ENCODE data around the gene FARP2. TPM values are rescaled to one million over a fixed set of nuclear protein-coding genes. Genes with fewer than 3 reads are reported as not detected.

The FARP2 gene
- total and polyA plus RNA-seq, 2 of the 13 experiments (the other 11 are each of a cell fraction or from before 2014, with no cell fraction given): 28.0 to 45.4 TPM

DNA sequence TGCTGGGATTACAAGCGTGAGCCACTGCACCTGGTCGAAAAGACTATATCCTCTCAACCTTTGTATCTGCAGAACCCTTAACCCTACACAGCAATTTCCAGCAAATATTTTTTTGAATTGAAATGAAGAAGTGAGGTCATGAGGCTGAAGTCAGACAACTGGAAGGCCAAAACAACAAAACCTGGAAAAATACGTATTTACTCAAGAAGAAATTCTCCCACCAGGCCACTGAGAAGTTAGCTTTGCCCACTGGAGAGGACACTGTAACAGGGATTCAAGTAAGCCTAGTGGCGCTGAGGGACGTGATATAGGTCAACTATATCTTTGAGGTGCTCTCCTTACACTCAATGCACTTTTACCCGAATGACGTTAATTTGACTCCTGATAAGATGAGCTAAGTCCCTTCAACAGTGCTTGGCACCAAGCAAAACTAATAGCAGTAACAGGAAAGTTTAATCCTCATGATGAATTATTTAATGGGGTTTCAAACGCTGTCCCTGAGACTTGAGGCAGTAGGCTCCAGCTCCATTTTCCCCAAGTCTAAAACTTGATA, 42.5 kb upstream of the FARP2 start:
- Histone ChIP-seq H3K4me3 (replicated peaks in 1 of 3; ENCODE audit: insufficient read depth in 1 of 3, low read depth in 2 of 3, low read length in 3 of 3) (peak overlapping the region; percentile 3 to 89 (median 81); a peak in 5 of 6 replicates), H3K4me2 (ENCODE audit: low read depth, low read length) (peak overlapping the region; percentile 96), H4K20me1 (ENCODE audit: insufficient read depth, low read length) (peaks cover 51% of the 10 kb centered on the region), H3K36me3 (replicated peaks in 1 of 2; ENCODE audit: control insufficient read depth in 1 of 2, insufficient read depth in 2 of 2, low read length in 2 of 2) (peaks cover 0 to 5% of the 10 kb centered on the region in 2 experiments; a peak in 3 of 5 replicates), H3K27me3 (ENCODE audit: control insufficient read depth in 1 of 2, insufficient read depth in 2 of 2, low read length in 2 of 2) (no peaks in the 10 kb centered on the region; a peak in 1 of 5 replicates), H3K27ac (ENCODE audit: extremely low read length, insufficient read depth, low read length) (peak overlapping the region; percentile 97), H3K9me3 (ENCODE audit: low read length) (no peaks in the 10 kb centered on the region), H3K79me2 (ENCODE audit: insufficient read depth, low read length) (peaks cover 90% of the 10 kb centered on the region), H3K9ac (ENCODE audit: insufficient read depth, low read depth, low read length) (peak overlapping the region; percentile 99), H3K4me1 (ENCODE audit: insufficient read depth, low read length) (peaks cover 75% of the 10 kb centered on the region), H2AFZ (ENCODE audit: low read length) (no peak overlapping the region)
- TF ChIP-seq, protein P1, sequence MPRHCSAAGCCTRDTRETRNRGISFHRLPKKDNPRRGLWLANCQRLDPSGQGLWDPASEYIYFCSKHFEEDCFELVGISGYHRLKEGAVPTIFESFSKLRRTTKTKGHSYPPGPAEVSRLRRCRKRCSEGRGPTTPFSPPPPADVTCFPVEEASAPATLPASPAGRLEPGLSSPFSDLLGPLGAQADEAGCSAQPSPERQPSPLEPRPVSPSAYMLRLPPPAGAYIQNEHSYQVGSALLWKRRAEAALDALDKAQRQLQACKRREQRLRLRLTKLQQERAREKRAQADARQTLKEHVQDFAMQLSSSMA (CRISPR knock-in tag; IDR thresholded peaks at IDR 0.05): no peak
- TF ChIP-seq TBX2 (CRISPR knock-in tag; IDR thresholded peaks at IDR 0.05; ENCODE audit: borderline replicate concordance) (0 out of 2 replicates have a peak, but pooled peaks have one; percentile 17), ZBTB20 (CRISPR knock-in tag; IDR thresholded peaks at IDR 0.05; ENCODE audit: borderline replicate concordance, low read depth) (no peak), JARID2 (CRISPR knock-in tag; IDR thresholded peaks at IDR 0.05; ENCODE audit: insufficient replicate concordance) (no peak), ZBTB38 (CRISPR knock-in tag; IDR thresholded peaks at IDR 0.05) (0 out of 2 replicates have a peak, but pooled peaks have one; percentile 54)
- WGBS (ENCODE audit: low lambda C conversion rate): 84% methylated on average over 8 of the region's 8 CpGs
- FAIRE-seq (no peak), DNase-seq (ENCODE audit: low spot score) (no peak), ATAC-seq (no peak)
- intact Hi-C loops (cut with micrococcal nuclease; ENCODE audit: unreplicated experiment): loop anchor here (2.0 kb wide), 1 partner anchor 41 kb away; no protein-coding TSS in a partner anchor
- BruUV-seq (replicated peaks): no TSS peak
- ChIA-PET POLR2A (interaction anchor here (1.4 to 4.3 kb wide), 11 partner anchors 8 to 89 kb away, joined by 3 to 55 read pairs (median 15); partner anchors contain the start of gene FARP2), CTCF (ENCODE audit: low intra/inter-chr PET ratio, low total read pairs) (no interaction called here)
- in situ Hi-C loops (cut with HindIII; ENCODE audit: extremely low pct_ligation_motif_present, low pct_unique_long_range_greater_than_20kb): no loop called here

Measured in HepG2 (cell line).